ENCODE results near the gene SHISAL2A. TPM values are rescaled to one million over a fixed set of nuclear protein-coding genes. Genes with fewer than 3 reads are reported as not detected.

Gene SHISAL2A
- total and polyA plus RNA-seq, 2 of the 8 experiments (the other 6 are each of a cell fraction or from before 2014, with no cell fraction given) = 0.74 to 2.1 TPM

DNA sequence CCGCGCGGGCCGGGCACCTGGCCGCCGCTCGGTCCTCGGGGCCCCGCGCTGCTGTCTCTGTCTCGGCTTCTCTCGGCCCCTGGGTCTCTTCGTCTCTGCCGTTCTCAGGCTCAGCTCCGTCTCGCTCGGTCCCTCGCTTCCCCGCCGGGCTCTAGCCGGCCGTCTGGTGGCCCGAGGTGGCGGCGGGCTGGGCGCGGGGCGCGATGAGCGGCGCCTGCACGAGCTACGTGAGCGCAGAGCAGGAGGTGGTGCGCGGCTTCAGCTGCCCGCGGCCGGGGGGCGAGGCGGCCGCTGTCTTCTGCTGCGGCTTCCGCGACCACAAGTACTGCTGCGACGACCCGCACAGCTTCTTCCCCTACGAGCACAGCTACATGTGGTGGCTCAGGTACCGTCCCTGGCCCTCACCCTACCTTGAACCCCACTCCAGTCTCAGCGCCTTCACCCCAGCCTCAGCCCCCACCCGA, 355 bp downstream of the SHISAL2A start (continued):
- TF ChIP-seq, protein P1, sequence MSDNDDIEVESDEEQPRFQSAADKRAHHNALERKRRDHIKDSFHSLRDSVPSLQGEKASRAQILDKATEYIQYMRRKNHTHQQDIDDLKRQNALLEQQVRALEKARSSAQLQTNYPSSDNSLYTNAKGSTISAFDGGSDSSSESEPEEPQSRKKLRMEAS (IDR thresholded peaks at IDR 0.05) = peak; percentile 59
- TF ChIP-seq PHF8 (conservative IDR thresholded peaks at IDR 0.05; ENCODE audit: low read depth, low read length) = no peak
- TF ChIP-seq ASH2L (IDR thresholded peaks at IDR 0.05; ENCODE audit: low read length) = no peak
- TF ChIP-seq EZH2 (IDR thresholded peaks at IDR 0.05; ENCODE audit: low read depth, low read length, severe bottlenecking) = peak; percentile 44
- no peak for TF ChIP-seq SP2 (IDR thresholded peaks at IDR 0.05; ENCODE audit: low read length)
- TF ChIP-seq JUND (IDR thresholded peaks at IDR 0.05; ENCODE audit: low read length) = no peak
- no peak for TF ChIP-seq GABPA (IDR thresholded peaks at IDR 0.05; ENCODE audit: borderline replicate concordance, insufficient read depth, low read length)
- TF ChIP-seq, protein P2, sequence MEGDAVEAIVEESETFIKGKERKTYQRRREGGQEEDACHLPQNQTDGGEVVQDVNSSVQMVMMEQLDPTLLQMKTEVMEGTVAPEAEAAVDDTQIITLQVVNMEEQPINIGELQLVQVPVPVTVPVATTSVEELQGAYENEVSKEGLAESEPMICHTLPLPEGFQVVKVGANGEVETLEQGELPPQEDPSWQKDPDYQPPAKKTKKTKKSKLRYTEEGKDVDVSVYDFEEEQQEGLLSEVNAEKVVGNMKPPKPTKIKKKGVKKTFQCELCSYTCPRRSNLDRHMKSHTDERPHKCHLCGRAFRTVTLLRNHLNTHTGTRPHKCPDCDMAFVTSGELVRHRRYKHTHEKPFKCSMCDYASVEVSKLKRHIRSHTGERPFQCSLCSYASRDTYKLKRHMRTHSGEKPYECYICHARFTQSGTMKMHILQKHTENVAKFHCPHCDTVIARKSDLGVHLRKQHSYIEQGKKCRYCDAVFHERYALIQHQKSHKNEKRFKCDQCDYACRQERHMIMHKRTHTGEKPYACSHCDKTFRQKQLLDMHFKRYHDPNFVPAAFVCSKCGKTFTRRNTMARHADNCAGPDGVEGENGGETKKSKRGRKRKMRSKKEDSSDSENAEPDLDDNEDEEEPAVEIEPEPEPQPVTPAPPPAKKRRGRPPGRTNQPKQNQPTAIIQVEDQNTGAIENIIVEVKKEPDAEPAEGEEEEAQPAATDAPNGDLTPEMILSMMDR (IDR thresholded peaks at IDR 0.05; ENCODE audit: control extremely low read depth in 1 of 3, insufficient read depth in 1 of 3, low read depth in 1 of 3, low read length in 3 of 3) = no peak
- TF ChIP-seq RNF2 (IDR thresholded peaks at IDR 0.05; ENCODE audit: borderline replicate concordance, low read depth, low read length, missing control alignments, poor library complexity, severe bottlenecking) = peak; percentile 2
- no peak for TF ChIP-seq CHD1 (IDR thresholded peaks at IDR 0.05; ENCODE audit: low read depth, low read length)
- no peak for TF ChIP-seq JUN (IDR thresholded peaks at IDR 0.05; ENCODE audit: low read depth, low read length)
- TF ChIP-seq BCL11A (IDR thresholded peaks at IDR 0.05; ENCODE audit: low read depth in 2 of 2, low read length in 2 of 2) = no peak
- no peak for TF ChIP-seq CREB1 (IDR thresholded peaks at IDR 0.05)
- TF ChIP-seq TCF12 (IDR thresholded peaks at IDR 0.05; ENCODE audit: low read depth, low read length) = no peak
- TF ChIP-seq, protein P3, sequence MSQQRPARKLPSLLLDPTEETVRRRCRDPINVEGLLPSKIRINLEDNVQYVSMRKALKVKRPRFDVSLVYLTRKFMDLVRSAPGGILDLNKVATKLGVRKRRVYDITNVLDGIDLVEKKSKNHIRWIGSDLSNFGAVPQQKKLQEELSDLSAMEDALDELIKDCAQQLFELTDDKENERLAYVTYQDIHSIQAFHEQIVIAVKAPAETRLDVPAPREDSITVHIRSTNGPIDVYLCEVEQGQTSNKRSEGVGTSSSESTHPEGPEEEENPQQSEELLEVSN (IDR thresholded peaks at IDR 0.05) = peak; percentile 85
- TF ChIP-seq EP300 (IDR thresholded peaks at IDR 0.05; ENCODE audit: borderline replicate concordance in 1 of 2, low read depth in 2 of 2, low read length in 2 of 2) = no peak
- no peak for TF ChIP-seq RFX5 (IDR thresholded peaks at IDR 0.05; ENCODE audit: borderline replicate concordance, low read depth, low read length)
- no peak for TF ChIP-seq SIRT6 (IDR thresholded peaks at IDR 0.05; ENCODE audit: low read length)
- TF ChIP-seq CHD2 (IDR thresholded peaks at IDR 0.05; ENCODE audit: low read length) = no peak
- TF ChIP-seq SIN3A (conservative IDR thresholded peaks at IDR 0.05 in 1 of 2, IDR thresholded peaks at IDR 0.05 in 1 of 2; ENCODE audit: low read depth in 1 of 2, low read length in 2 of 2) = no peak
- peak; percentile 6; the same call in 1 of the 2 replicates for TF ChIP-seq POLR2AphosphoS5 (IDR thresholded peaks at IDR 0.05; ENCODE audit: low read depth, low read length)
- TF ChIP-seq KDM4A (IDR thresholded peaks at IDR 0.05; ENCODE audit: low read depth, low read length, severe bottlenecking) = peak; percentile 99

Measured in H1 (cell line).